Left renal cortex interstitium (tissue), 4 donors: ENCODE measurements around the gene HJV. TPM values are rescaled to one million over a fixed set of nuclear protein-coding genes. Genes with fewer than 3 reads are reported as not detected.

Experiments
- DNase-seq, 4 donors: peaks; one replicate each; pipeline ENCODE4 v3.0.0-alpha.2; 2013; ENCODE audit warnings: low read depth in 4 of 4, low spot score in 2 of 4, missing footprints in 1 of 4
- polyA plus RNA-seq, 4 donors: library from polyadenylated mRNA; unstranded; fragments of 120-200 nt; gene quantifications; one replicate each; pipeline ENCODE4 v1.2.1, GENCODE V29; 2013; ENCODE audit not compliant: insufficient read length in 4 of 4

The HJV gene
- polyA plus RNA-seq, 4 donors = 0.19 to 0.88 TPM; not detected in 2

GRCh38 chr1:146022403-146023127 is 1.0 kb upstream of the HJV start:
- DNase-seq = no peak

DNA sequence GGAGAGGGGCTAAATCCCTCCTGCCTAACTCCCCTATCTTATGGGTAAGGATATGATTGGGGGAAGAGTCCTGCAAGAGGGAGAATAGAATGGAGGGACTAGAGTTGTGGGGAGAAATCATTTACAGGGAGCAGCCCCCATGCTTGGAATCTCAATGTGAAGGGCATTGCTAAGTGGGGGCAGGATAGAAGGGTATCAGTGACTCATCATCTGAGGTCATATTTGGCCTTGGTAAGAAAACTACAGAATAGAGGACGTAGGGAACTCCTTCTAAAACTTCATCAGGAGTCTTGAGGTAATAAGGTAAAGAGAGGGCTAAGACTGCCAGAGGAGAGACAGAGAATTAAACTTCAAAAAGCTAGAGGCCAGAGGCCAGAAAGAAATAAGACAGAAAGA is 487 bp downstream of the HJV start:
- no peak for DNase-seq

GRCh38 chr1:146020058-146021049 is 1.2 kb downstream of the HJV start:
- DNase-seq = no peak

DNA sequence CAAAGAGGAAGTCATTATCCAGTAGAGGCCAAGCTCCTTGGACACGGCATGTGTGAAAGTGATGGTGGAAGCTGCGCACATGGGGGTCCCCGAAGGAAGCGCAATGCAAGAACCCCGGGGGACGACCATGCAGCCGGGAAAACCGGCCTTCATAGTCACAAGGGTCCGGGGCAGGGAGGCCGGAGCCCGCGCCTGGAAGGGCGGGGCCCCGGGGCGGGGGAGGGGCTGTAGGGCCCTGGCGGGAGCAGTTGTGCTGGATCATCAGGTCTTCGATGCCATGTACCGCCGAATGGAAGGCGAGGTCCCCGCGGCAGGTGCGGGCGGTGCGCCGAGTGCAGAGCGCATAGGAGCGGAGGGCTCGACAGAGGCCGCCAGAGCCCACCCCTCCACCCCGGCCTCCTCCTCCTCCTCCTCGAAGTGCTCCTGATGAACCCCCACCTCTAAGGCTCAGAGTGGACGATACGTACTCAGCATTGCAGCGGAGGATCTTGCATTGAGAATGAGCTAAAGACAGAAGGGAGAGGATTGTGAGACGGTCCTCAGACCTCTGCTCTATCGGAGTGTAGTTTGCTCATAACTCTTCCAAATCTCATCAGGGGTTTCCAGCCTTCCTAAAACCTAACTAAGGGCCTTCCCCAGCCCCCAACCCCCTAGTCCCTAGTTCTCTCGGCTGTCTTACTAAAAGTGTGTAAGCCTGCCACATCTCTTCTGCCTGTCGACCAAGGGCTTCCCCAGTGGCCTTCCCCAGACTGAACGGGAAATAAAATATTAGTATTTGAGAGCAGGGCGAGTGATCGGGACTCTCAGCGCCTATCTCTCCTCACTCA is 2.1 kb downstream of the HJV start:
- DNase-seq = no peak

GRCh38 chr1:146016891-146017290 is 4.6 kb downstream of the HJV start:
- DNase-seq = no peak

DNA sequence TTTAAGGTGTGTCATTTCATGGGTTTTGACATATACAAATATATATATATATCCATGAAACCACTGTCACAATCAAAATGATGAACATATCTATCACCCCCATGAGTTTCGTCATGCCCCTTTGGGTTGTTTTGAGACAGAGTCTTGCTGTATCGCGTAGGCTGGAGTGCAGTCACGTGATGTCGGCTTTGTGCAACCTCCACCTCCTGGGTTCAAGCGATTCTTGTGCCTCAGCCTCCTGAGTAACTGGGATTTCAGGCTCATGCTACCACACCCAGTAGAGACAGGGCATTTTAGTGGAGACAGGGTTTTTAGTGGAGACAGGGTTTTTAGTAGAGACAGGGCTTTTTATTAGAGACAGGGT is 8.0 kb downstream of the HJV start:
- DNase-seq = no peak

DNA sequence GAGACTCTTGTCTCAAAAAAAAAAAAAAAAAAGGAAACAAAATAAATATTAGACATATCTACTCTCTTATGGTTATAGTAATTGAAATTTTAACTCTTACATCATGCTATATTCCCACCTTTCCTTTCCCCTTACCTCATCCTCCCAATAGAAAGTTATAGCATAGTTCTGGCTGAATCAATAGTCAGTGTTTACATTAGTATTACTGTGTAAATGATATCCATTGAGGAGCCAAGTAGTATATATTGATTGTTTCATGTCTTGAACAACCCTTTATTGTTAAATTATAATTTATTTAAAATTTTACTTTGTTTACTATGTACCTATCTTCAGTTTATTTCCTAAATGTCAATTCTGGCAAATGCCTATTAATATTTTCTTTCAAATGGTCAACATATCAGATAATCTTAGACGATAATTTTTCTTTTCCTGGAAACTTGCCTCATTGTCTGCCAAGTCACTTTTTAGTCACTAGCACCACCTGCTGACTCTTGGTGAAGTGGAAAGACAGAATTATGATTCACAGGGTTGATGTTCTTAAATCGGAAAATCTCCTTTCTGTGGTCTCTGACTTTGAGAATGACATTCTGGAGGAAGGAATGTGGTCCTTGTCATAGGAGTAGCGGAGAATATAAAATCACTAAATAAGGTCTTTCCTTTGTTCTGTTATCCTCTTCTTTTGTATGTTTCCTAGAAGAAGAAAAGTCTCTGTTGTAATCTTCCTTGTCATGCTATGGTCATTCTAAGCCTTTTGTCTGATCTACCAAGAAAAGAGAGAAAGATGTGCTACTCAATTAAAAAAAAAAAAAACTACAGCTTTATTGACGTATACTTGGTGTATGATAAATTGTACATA is 8.6 kb downstream of the HJV start:
- peak in 1 of 4 donors; percentile 65 for DNase-seq

DNA sequence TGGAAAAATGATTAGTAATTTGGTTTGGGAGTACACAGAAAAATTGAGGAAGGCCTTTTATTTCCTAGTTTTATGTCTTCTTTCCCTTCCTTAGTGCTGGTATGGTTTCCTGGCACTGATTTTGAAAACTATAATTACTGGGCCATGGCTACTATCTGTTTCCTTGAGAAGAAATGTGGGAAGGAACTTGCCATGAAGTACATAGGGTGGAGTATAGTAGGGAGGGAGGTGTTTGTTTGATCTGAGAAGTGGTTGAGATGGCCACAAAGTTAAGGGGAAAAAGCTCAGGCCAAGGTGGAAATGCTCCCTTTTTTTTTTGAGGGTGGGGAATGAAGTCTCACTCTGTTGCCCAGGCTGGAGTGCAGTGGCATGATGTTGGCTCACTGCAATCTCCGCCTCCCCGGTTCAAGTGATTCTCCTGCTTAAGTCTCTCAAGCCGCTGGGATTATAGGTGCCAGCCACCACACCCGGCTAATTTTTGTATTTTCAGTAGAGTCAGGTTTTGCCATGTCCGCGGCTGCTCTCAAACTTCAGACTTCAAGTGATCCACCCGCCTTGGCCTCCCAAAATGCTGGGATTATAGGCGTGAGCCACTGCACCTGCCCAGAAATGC is 11.3 kb downstream of the HJV start:
- DNase-seq = no peak

- no peak for DNase-seq
Measured at GRCh38 chr1:146007489-146008133, 13.9 kb downstream of the HJV start.

DNA sequence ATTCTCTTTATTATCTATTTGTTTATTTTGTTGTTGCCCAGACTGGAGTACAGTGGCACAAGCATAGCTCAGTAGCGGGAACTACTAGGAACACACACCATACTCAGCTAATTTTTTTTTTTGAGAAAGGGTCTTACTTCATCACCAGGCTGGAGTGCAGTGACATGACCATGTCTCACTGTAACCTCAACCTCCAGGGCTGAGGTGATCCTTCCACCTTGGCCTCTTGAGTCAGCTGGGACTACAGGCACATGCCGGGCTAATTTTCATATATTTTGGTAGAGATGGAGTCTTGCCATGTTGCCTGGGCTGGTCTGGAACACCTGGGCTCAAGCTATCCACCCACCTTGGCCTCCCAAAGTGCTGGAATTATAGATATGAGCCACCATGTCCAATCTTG is 19.8 kb downstream of the HJV start:
- DNase-seq = no peak

DNA sequence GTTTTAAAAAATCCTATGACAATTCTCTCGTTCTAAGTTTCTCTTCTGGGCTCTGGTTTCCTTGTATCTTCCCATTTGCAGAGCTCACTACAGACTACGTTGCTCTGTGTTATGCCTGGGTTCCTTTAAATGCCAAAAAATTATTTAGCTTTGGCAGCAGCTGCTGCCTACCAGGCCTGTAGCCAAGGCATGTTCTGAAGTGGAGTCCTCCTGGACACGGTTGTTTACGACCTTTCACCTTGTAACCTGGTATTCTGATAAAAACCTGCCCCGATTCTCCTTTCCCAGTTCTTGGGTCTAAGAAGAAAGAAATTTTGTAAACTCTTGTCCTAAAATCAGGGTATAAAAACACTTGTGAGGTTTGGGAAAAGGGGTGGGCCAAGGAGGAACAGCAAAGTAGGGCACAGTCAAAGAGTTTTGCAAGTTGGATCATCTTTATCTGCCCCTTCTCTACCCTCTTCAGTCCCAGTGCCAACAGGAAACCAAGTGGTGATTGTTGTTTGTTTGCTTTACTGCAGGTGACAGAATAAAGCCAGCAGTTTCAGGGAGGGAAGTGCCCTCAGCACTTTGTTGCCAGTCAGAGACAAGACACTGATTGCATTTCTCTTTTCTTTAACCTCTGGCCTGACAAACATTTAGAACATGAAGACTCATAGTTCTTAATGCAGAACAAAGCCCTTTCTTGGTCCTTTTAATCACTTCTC is 22.1 kb downstream of the HJV start:
- DNase-seq = no peak

DNA sequence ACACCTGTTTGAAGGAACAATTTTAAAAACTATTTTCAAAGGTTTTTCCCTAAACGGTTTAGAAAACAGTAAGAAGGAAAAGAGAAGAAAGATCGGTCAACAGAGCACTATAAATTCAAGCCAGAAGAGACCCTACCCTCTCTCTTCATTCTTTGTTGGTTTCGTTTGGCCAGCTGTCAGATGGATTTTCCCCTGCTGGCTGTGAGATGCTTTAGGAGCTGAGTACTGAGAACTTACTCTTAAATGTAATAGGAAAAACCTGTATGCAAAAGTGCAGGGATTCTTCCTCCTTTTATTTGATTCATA is 23.9 kb downstream of the HJV start:
- no peak for DNase-seq

DNA sequence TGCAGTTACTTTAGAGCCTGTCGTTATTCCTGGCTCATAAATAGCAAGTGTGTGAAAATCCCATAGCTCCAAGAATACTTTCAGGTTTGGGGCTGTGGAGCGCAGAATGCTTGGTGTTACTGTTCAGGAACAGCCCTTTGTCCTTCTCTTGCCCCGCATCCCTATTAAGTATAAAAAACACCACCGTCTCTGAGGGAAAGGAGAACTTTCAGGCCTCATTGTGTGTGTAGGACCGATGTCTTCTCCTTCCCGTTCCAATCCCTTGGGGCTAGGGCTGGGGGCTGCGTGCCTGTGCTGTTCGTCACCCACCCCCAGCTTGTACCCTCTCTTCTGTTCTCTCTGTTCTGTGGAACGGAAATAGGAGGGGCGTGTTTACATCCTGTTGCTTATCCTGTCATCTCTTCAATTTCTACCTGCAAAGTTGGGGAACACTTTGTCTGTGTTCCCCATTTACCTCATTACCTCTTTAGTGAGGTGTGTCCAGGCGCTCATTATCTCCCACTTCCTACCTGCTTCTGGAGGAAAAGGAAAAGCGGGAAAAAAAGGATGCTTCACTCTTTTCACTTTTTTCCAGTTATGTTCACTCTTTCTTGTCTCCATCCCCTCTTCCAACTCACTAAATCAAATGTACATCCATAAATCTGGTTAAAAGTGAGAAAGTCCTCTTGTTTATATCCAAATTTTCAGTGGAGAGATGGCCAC is 24.4 kb downstream of the HJV start:
- peak in 1 of 4 donors; percentile 81 for DNase-seq

DNA sequence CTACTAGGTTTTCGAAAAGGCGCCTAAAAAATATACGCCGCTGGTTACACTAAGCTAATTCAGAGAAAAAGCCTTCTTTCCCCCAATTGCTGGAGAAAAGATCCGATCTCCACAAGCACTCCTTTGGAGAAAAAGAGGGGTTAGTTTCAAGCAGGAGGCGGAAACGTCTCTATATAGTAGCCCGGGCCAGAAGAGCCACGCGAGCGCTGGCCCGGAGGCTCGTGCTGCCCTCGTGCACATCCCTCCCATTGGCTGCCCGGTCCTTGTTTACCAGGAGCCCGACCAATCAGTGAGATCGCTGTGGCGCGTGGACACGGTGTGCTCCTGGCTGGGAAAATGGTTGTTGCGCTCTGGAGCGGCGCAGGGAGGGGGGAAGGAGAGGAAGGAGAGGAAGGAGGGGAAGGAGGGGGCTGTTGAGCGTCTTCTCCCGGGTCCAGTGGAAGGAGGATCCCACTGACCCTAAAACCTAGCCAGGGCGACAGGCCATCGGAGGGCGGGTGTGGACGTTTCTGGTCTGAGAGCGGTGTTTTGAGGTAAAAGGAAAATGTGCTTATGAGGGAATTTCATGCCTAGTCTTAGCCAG is 25.0 kb downstream of the HJV start, which contains the start of gene TXNIP:
Gene TXNIP (minus strand): TSS at position 147 of the 583 bp plus-strand sequence. CDS start 313 bp downstream, outside the sequence.
- DNase-seq = peak; percentile 96 to 99 (median 97)

GRCh38 chr1:145995964-145996432 is 25.5 kb downstream of the HJV start:
- DNase-seq = no peak

GRCh38 chr1:145995148-145995881 is 26.2 kb downstream of the HJV start:
- DNase-seq = no peak
